Brain microvascular endothelial cell (primary cell): ENCODE measurements around the gene DBN1.

ENCODE experiments used
- DNase-seq: peaks from one replicate; pipeline ENCODE4 v3.0.0-alpha.2; 2020
- H3K27ac ChIP-seq: fragments of 250-450 bp; sonication (Bioruptor Pico); 2 replicates; pipeline ENCODE4 v1.5.1; 2020; ENCODE audit warnings: mild to moderate bottlenecking, moderate library complexity
- H3K27me3 ChIP-seq: fragments of 250-450 bp; sonication (Bioruptor Pico); replicated peaks from 2 replicates; pipeline ENCODE4 v1.5.1; 2020; ENCODE audit warnings: mild to moderate bottlenecking
- H3K36me3 ChIP-seq: fragments of 250-450 bp; sonication (Bioruptor Pico); replicated peaks from 2 replicates; pipeline ENCODE4 v1.5.1; 2020; ENCODE audit warnings: mild to moderate bottlenecking
- H3K4me3 ChIP-seq: 2 replicates; pipeline ENCODE4 v1.5.1; 2011; ENCODE audit warnings: low read depth, mild to moderate bottlenecking, control low read depth, low read length, moderate library complexity
- in situ Hi-C: cut with HindIII; loops from 2 replicates; pipeline ENCODE4 v1.10.0; 2017; ENCODE audit warnings: low sequenced_read_pairs, low pct_ligation_motif_present
- TF ChIP-seq, protein P1 (sequence below): IDR thresholded peaks from 2 replicates; pipeline ENCODE4 v1.5.1; 2011; ENCODE audit warnings: low read depth, mild to moderate bottlenecking, moderate library complexity, low read length, control low read depth, inconsistent platforms; ENCODE audit errors: missing control alignments

Gene DBN1

GRCh38 chr5:177462021-177462670 is 11.3 kb downstream of the DBN1 start:
- Histone ChIP-seq H3K27ac (no peak overlapping the region), H3K4me3 (no peak overlapping the region), H3K36me3 (peaks cover 84% of the 10 kb centered on the region), H3K27me3 (no peaks in the 10 kb centered on the region)
- in situ Hi-C loops = no loop called here
- TF ChIP-seq, protein P1, sequence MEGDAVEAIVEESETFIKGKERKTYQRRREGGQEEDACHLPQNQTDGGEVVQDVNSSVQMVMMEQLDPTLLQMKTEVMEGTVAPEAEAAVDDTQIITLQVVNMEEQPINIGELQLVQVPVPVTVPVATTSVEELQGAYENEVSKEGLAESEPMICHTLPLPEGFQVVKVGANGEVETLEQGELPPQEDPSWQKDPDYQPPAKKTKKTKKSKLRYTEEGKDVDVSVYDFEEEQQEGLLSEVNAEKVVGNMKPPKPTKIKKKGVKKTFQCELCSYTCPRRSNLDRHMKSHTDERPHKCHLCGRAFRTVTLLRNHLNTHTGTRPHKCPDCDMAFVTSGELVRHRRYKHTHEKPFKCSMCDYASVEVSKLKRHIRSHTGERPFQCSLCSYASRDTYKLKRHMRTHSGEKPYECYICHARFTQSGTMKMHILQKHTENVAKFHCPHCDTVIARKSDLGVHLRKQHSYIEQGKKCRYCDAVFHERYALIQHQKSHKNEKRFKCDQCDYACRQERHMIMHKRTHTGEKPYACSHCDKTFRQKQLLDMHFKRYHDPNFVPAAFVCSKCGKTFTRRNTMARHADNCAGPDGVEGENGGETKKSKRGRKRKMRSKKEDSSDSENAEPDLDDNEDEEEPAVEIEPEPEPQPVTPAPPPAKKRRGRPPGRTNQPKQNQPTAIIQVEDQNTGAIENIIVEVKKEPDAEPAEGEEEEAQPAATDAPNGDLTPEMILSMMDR = no peak
- DNase-seq = peak; percentile 17

DNA sequence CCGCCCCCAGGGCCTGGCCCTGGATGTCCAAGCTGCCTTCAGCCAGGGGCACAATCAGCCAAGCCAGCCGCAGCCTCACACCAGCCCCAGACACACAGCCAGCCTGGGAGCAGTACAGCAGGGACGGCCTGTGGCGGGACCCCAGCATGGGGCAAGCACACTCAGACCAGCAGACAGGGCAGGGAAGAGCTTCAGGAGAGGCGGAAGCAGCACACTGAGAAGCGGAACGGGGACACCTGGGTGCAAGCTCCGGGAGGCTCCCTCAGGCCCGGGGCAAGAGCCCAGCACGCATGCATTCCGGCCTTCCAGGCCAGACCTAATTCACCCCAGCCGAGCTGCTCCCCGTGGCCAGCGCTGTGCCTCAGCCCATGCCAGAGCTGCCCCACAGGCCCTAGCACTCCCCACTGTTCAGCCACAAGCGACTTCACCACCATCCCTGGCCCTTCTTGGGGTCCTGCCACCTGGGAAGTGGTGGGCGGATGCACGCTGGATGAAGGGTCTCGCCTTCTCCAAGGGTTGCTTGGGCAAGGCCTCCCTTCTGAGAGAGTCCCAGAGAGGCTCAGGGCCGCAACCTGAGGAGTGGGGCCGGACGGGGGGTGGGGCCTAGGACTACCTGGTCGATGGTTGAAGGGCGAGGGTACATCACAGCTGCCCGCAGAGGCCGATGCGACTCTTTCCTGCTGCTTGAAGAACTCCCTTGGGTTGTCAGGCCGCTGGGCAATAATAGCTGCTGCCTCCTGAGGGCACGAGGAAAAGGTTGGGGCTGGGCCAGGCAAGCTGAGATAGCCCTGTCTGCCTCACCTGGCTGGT is 13.4 kb downstream of the DBN1 start:
- in situ Hi-C loops = no loop called here
- H3K27me3 ChIP-seq = no peaks in the 10 kb centered on the region
- peaks cover 68% of the 10 kb centered on the region for H3K36me3 ChIP-seq
- no peak overlapping the region for H3K4me3 ChIP-seq
- TF ChIP-seq, protein P1 = no peak
- DNase-seq = no peak
- H3K27ac ChIP-seq = no peak overlapping the region

GRCh38 chr5:177459357-177459756 is 14.1 kb downstream of the DBN1 start:
- Histone ChIP-seq H3K27ac (no peak overlapping the region), H3K27me3 (no peaks in the 10 kb centered on the region), H3K36me3 (peaks cover 63% of the 10 kb centered on the region), H3K4me3 (no peak overlapping the region)
- in situ Hi-C loops = no loop called here
- TF ChIP-seq, protein P1 = no peak
- no peak for DNase-seq

DNA sequence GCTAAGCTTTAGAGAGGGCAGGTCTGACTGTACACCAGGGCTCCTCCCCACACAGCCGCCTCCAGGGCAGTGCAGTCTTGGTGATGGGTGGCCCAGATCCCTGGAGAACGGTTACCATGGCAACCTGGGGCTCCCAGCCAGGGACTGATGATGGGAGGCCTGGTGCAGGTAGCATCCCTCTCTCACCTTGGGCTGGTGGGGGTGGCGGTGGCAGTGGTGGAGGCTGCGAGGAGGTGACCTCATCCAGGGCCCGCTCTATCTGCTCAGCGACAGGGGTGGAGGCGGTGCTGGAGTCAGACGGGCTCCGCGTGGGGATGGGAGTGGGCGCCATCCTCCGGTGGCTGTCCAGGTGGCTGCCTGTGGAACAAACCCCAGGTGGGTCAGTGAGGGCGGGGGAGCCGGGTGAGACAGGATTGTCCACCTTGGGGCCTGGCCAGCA is 14.5 kb downstream of the DBN1 start:
- DNase-seq = peak; percentile 23
- no peak overlapping the region for H3K4me3 ChIP-seq
- H3K27me3 ChIP-seq = no peaks in the 10 kb centered on the region
- no peak overlapping the region for H3K27ac ChIP-seq
- TF ChIP-seq, protein P1 = no peak
- in situ Hi-C loops = no loop called here
- peaks cover 60% of the 10 kb centered on the region for H3K36me3 ChIP-seq

DNA sequence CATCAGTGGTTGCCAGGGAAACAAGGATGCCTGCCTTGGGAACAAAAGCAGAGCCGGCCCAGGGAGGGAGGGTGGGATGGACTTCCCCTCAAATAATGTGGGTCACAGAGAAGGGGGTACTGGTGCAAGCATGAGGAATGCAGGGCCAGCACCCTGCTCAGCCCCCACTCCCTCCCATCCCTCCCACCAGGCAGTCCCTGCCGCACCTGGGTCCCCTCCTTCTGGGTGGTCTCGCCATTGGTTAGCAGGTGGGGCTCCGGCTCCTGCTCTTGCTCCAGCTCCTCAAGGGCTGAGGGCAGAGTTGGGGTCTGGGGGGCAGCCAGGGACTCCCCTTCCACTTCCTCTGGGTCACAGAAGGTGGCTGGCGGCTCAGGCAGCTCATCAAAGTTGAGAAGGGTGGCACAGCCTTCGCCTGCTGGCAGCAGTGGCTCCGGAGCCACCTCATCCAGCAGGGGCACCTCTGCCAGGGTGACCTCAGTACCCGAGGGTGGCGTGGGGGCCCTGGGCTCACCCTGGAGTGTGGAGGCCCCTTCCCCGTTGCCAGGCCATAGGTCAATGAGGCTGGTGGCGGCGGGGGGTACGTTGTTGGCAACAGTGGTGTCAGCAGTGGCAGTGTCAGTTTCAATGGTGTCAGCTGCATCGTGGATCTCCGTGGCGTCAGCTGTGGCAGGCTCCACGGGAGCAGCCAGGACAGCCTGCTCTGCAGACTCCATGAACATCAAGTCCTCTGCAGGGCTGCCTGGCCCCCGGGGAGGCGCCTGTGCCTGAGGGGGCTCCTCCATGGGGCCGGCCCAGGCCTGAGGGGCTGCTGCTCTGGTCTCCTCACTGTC is 15.4 kb downstream of the DBN1 start:
- no peak for DNase-seq
- H3K4me3 ChIP-seq = no peak overlapping the region
- H3K27ac ChIP-seq = peak overlapping the region; percentile 29
- peaks cover 51% of the 10 kb centered on the region for H3K36me3 ChIP-seq
- in situ Hi-C loops = no loop called here
- H3K27me3 ChIP-seq = no peaks in the 10 kb centered on the region
- TF ChIP-seq, protein P1 = no peak
